Spleen (tissue), 7 donors: ENCODE data around the gene GID8.

Source experiments
- CTCF ChIP-seq, 11 experiments: fragments of 200-600 bp in 7 of 11; fragments of 450-650 bp in 4 of 11; sonication (generic) in 4 of 11; IDR thresholded peaks in 8 of 11; conservative IDR thresholded peaks in 3 of 11; 1 replicate in 7 of 11; 2 replicates in 4 of 11; pipeline versions ENCODE4 v1.4.0 to v1.8.0; 2016 to 2021; ENCODE audit warnings: antibody characterized with exemption in 11 of 11, inconsistent platforms in 4 of 11, mild to moderate bottlenecking in 1 of 11
- POLR2A ChIP-seq, 3 donors: fragments of 450-650 bp; IDR thresholded peaks; one replicate each; pipeline ENCODE4 v1.5.1; 2017; ENCODE audit warnings: antibody characterized with exemption in 3 of 3, mild to moderate bottlenecking in 1 of 3
- POLR2AphosphoS5 ChIP-seq, 3 donors: sonication (generic); formaldehyde crosslinking; IDR thresholded peaks; one replicate each; pipeline ENCODE4 v1.5.1; 2017; ENCODE audit warnings: antibody characterized with exemption in 3 of 3
- donor health status: DM: no; HTN: no; CAD: no; lungs with moderate emphysema.
- donor health status: DM: no; HTN: no; CAD: no.
- donor health status: DM: no; HTN: no; CAD: no.

GRCh38 chr20:62920039-62920645, 17.8 kb upstream of the GID8 start:
- TF ChIP-seq CTCF (IDR thresholded peaks at IDR 0.05 in 8 of 11, conservative IDR thresholded peaks at IDR 0.05 in 3 of 11): no peak
- TF ChIP-seq POLR2A (IDR thresholded peaks at IDR 0.05): no peak
- TF ChIP-seq POLR2AphosphoS5 (IDR thresholded peaks at IDR 0.05): no peak
